SK-N-SH treated with all-trans-retinoic acid at 6 μM for 48 hours (cell line): Measurements from ENCODE around the gene ABCC6.

Experiments
- ATAC-seq: fragments of 200-7000 bp; cut with Tn5 transposase; 3 replicates; pipeline ENCODE4 v1.9.1; 2020; ENCODE audit warnings: mild to moderate bottlenecking, moderate library complexity
- ARNTL ChIP-seq: fragments of 450-650 bp; formaldehyde crosslinking; IDR thresholded peaks from 2 replicates; pipeline ENCODE4 v1.5.0; 2020; ENCODE audit warnings: low read depth, mild to moderate bottlenecking, moderate library complexity, borderline replicate concordance
- BACH2 ChIP-seq: fragments of 250-450 bp; sonication (Bioruptor Pico); IDR thresholded peaks from 2 replicates; pipeline ENCODE4 v1.9.0; 2021; ENCODE audit warnings: mild to moderate bottlenecking, borderline replicate concordance
- CREB5 ChIP-seq: fragments of 250-450 bp; sonication (Bioruptor Pico); IDR thresholded peaks from 2 replicates; pipeline ENCODE4 v1.5.1; 2020; ENCODE audit warnings: low read depth, mild to moderate bottlenecking, moderate library complexity
- CSDC2 ChIP-seq: fragments of 250-450 bp; sonication (Bioruptor Pico); IDR thresholded peaks from 2 replicates; pipeline ENCODE4 v1.5.0; 2020; ENCODE audit warnings: mild to moderate bottlenecking, moderate library complexity
- ESRRG ChIP-seq: fragments of 250-450 bp; sonication (Bioruptor Pico); IDR thresholded peaks from 2 replicates; pipeline ENCODE4 v1.6.1; 2021; ENCODE audit warnings: mild to moderate bottlenecking
- GLIS3 ChIP-seq: fragments of 250-450 bp; sonication (Bioruptor Pico); IDR thresholded peaks from 2 replicates; pipeline ENCODE4 v1.5.0; 2020; ENCODE audit warnings: mild to moderate bottlenecking, moderate library complexity
- ISL1 ChIP-seq: fragments of 250-450 bp; sonication (Bioruptor Pico); IDR thresholded peaks from 2 replicates; pipeline ENCODE4 v2.1.2; 2022; ENCODE audit warnings: mild to moderate bottlenecking, moderate library complexity
- OSR1 ChIP-seq: fragments of 250-450 bp; sonication (Bioruptor Pico); IDR thresholded peaks from 2 replicates; pipeline ENCODE4 v1.8.0; 2022; ENCODE audit warnings: moderate library complexity, mild to moderate bottlenecking, inconsistent platforms
- PATZ1 ChIP-seq: fragments of 250-450 bp; sonication (Bioruptor Pico); IDR thresholded peaks from 2 replicates; pipeline ENCODE4 v1.8.0; 2020; ENCODE audit warnings: mild to moderate bottlenecking, moderate library complexity, borderline replicate concordance
- POU6F1 ChIP-seq: fragments of 250-450 bp; sonication (Bioruptor Pico); IDR thresholded peaks from 2 replicates; pipeline ENCODE4 v1.8.0; 2021; ENCODE audit warnings: low read depth, mild to moderate bottlenecking, moderate library complexity, borderline replicate concordance
- PPARA ChIP-seq: fragments of 250-450 bp; sonication (Bioruptor Pico); IDR thresholded peaks from 2 replicates; pipeline ENCODE4 v1.5.0; 2020; ENCODE audit warnings: mild to moderate bottlenecking, borderline replicate concordance
- RARB ChIP-seq: fragments of 250-450 bp; sonication (Bioruptor Pico); IDR thresholded peaks from 2 replicates; pipeline ENCODE4 v1.8.0; 2021; ENCODE audit warnings: mild to moderate bottlenecking, moderate library complexity
- SNAI2 ChIP-seq: fragments of 250-450 bp; sonication (Bioruptor Pico); IDR thresholded peaks from 2 replicates; pipeline ENCODE4 v1.5.0; 2020; ENCODE audit warnings: mild to moderate bottlenecking, moderate library complexity
- TCF4 ChIP-seq: fragments of 250-450 bp; sonication (Bioruptor Pico); IDR thresholded peaks from 2 replicates; pipeline ENCODE4 v1.8.0; 2021; ENCODE audit warnings: mild to moderate bottlenecking, moderate library complexity, borderline replicate concordance
- TSHZ2 ChIP-seq: fragments of 250-450 bp; sonication (Bioruptor Pico); IDR thresholded peaks from 2 replicates; pipeline ENCODE4 v1.5.0; 2020; ENCODE audit warnings: mild to moderate bottlenecking, moderate library complexity
- ZC3H10 ChIP-seq: fragments of 250-450 bp; sonication (Bioruptor Pico); IDR thresholded peaks from 2 replicates; pipeline ENCODE4 v1.5.1; 2021; ENCODE audit warnings: mild to moderate bottlenecking, moderate library complexity
- ZFP3 ChIP-seq: fragments of 250-450 bp; sonication (Bioruptor Pico); IDR thresholded peaks from 2 replicates; pipeline ENCODE4 v1.5.0; 2020; ENCODE audit warnings: mild to moderate bottlenecking, moderate library complexity
- ZFP30 ChIP-seq: fragments of 450-650 bp; formaldehyde crosslinking; IDR thresholded peaks from 2 replicates; pipeline ENCODE4 v1.5.0; 2022; ENCODE audit warnings: mild to moderate bottlenecking, moderate library complexity
- ZNF565 ChIP-seq: fragments of 450-650 bp; formaldehyde crosslinking; conservative IDR thresholded peaks from 2 replicates; pipeline ENCODE4 v1.5.0; 2020; ENCODE audit warnings: low read depth, mild to moderate bottlenecking, moderate library complexity
- ZNF70 ChIP-seq: fragments of 450-650 bp; formaldehyde crosslinking; IDR thresholded peaks from 2 replicates; pipeline ENCODE4 v1.5.0; 2020; ENCODE audit warnings: mild to moderate bottlenecking, moderate library complexity
- ZNF8 ChIP-seq: fragments of 450-650 bp; formaldehyde crosslinking; IDR thresholded peaks from 2 replicates; pipeline ENCODE4 v1.5.0; 2020; ENCODE audit warnings: mild to moderate bottlenecking, moderate library complexity

Gene ABCC6

GRCh38 chr16:16131659-16132058 is 91.6 kb downstream of the ABCC6 start (continued):
- no peak for TF ChIP-seq PATZ1 (CRISPR knock-in tag)
- no peak for TF ChIP-seq ZFP3 (CRISPR knock-in tag)

- TF ChIP-seq ZNF565 (CRISPR knock-in tag) (no peak), ZFP3 (CRISPR knock-in tag) (no peak), ZFP30 (CRISPR knock-in tag) (no peak), CREB5 (CRISPR knock-in tag) (no peak)
- no peak for ATAC-seq
Observed at GRCh38 chr16:16131204-16131603, 92.1 kb downstream of the ABCC6 start.

GRCh38 chr16:16127469-16128116 is 95.7 kb downstream of the ABCC6 start:
- ATAC-seq: peak; percentile 90
- TF ChIP-seq ZNF70 (CRISPR knock-in tag) (no peak), TCF4 (CRISPR knock-in tag) (no peak)
- TF ChIP-seq, all 23 proteins: peak for 0

- ATAC-seq: peak; percentile 23; the same call in 2 of the 3 replicates
- TF ChIP-seq ZC3H10 (CRISPR knock-in tag): no peak
- no peak for TF ChIP-seq GLIS3 (CRISPR knock-in tag)
- no peak for TF ChIP-seq TSHZ2
- TF ChIP-seq BACH2 (CRISPR knock-in tag): no peak
- TF ChIP-seq, all 23 proteins: peak for 0
Observed at GRCh38 chr16:16126896-16127295, 96.4 kb downstream of the ABCC6 start.

- ATAC-seq: no peak
- TF ChIP-seq OSR1 (CRISPR knock-in tag) (no peak), ZFP3 (CRISPR knock-in tag) (no peak), CSDC2 (CRISPR knock-in tag) (no peak), ISL1 (CRISPR knock-in tag) (no peak), CREB5 (CRISPR knock-in tag) (no peak), SNAI2 (CRISPR knock-in tag) (no peak), RARB (CRISPR knock-in tag) (no peak), PPARA (CRISPR knock-in tag) (no peak), ZNF8 (CRISPR knock-in tag) (no peak), ESRRG (CRISPR knock-in tag) (no peak), ARNTL (CRISPR knock-in tag) (no peak), POU6F1 (CRISPR knock-in tag) (no peak), PATZ1 (CRISPR knock-in tag) (no peak), TSHZ2 (no peak), TCF4 (CRISPR knock-in tag) (no peak)
Observed at GRCh38 chr16:16124974-16125373, 98.3 kb downstream of the ABCC6 start.
